ENCODE results near the gene NRXN3.

Gene NRXN3

GRCh38 chr14:79528828-79529416 is 1358.7 kb downstream of the NRXN3 start:
- no peaks in the 10 kb centered on the region for H3K36me3 ChIP-seq (ENCODE audit: control insufficient read depth, insufficient read depth, low read length)
- H3K27me3 ChIP-seq (ENCODE audit: control insufficient read depth, insufficient read depth, low read length, poor library complexity, severe bottlenecking) = no peaks in the 10 kb centered on the region
- H3K4me3 ChIP-seq (ENCODE audit: insufficient read depth, low read depth, low read length) = no peak overlapping the region
- no peaks in the 10 kb centered on the region for H3K9me3 ChIP-seq (ENCODE audit: control insufficient read depth, low read length)
- WGBS, 2 experiments = 83 to 88% methylated on average over 12 to 13 of the region's 16 CpGs
- H3K4me1 ChIP-seq (ENCODE audit: control insufficient read depth, insufficient read depth, low read length) = no peaks in the 10 kb centered on the region
- no peak overlapping the region for H3K27ac ChIP-seq (ENCODE audit: insufficient read depth, low read depth, low read length, poor library complexity, severe bottlenecking)

DNA sequence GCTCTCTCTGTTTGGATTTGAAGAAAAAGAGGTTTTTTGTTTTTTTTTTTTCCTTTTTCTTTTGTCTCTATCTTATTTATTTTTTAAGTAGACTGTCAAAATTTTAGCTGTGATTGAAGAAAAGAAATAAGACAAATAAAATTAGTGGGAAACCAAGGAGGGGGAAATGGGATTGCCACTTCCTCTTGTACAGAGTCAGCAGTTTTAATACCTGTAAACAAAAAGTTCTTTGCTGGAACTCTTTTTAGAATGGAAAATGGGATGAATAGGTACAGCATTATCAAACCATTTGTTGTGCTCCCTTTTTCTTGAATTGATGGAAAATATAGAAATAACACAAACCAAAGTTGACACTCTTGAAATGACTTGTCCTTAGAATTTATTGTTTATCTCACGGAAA is 1360.4 kb downstream of the NRXN3 start:
- Histone ChIP-seq H3K27ac (ENCODE audit: insufficient read depth, low read depth, low read length, poor library complexity, severe bottlenecking) (no peak overlapping the region), H3K9me3 (ENCODE audit: control insufficient read depth, low read length) (no peaks in the 10 kb centered on the region), H3K27me3 (ENCODE audit: control insufficient read depth, insufficient read depth, low read length, poor library complexity, severe bottlenecking) (no peaks in the 10 kb centered on the region), H3K4me3 (ENCODE audit: insufficient read depth, low read depth, low read length) (no peak overlapping the region), H3K4me1 (ENCODE audit: control insufficient read depth, insufficient read depth, low read length) (no peaks in the 10 kb centered on the region), H3K36me3 (ENCODE audit: control insufficient read depth, insufficient read depth, low read length) (no peaks in the 10 kb centered on the region)
- WGBS, 2 experiments = 94 to 100% methylated on average over 1 of the region's 1 CpG

- no peaks in the 10 kb centered on the region for H3K4me1 ChIP-seq (ENCODE audit: control insufficient read depth, insufficient read depth, low read length)
- no peak overlapping the region for H3K4me3 ChIP-seq (ENCODE audit: insufficient read depth, low read depth, low read length)
- no peaks in the 10 kb centered on the region for H3K9me3 ChIP-seq (ENCODE audit: control insufficient read depth, low read length)
- no peaks in the 10 kb centered on the region for H3K27me3 ChIP-seq (ENCODE audit: control insufficient read depth, insufficient read depth, low read length, poor library complexity, severe bottlenecking)
- 65 to 77% methylated on average over 7 to 8 of the region's 8 CpGs for WGBS, 2 experiments
- H3K36me3 ChIP-seq (ENCODE audit: control insufficient read depth, insufficient read depth, low read length) = no peaks in the 10 kb centered on the region
- no peak overlapping the region for H3K27ac ChIP-seq (ENCODE audit: insufficient read depth, low read depth, low read length, poor library complexity, severe bottlenecking)
These were observed 1364.7 kb downstream of the NRXN3 start for GRCh38 chr14:79534703-79535353.

- Histone ChIP-seq H3K27me3 (ENCODE audit: control insufficient read depth, insufficient read depth, low read length, poor library complexity, severe bottlenecking) (no peaks in the 10 kb centered on the region), H3K4me1 (ENCODE audit: control insufficient read depth, insufficient read depth, low read length) (peaks cover 3% of the 10 kb centered on the region), H3K9me3 (ENCODE audit: control insufficient read depth, low read length) (no peaks in the 10 kb centered on the region), H3K4me3 (ENCODE audit: insufficient read depth, low read depth, low read length) (no peak overlapping the region), H3K27ac (ENCODE audit: insufficient read depth, low read depth, low read length, poor library complexity, severe bottlenecking) (no peak overlapping the region), H3K36me3 (ENCODE audit: control insufficient read depth, insufficient read depth, low read length) (no peaks in the 10 kb centered on the region)
- 95 to 97% methylated on average over 1 of the region's 1 CpG for WGBS, 2 experiments
These were observed 1370.2 kb downstream of the NRXN3 start for GRCh38 chr14:79540394-79540793.

- H3K27me3 ChIP-seq (ENCODE audit: control insufficient read depth, insufficient read depth, low read length, poor library complexity, severe bottlenecking) = no peaks in the 10 kb centered on the region
- H3K4me3 ChIP-seq (ENCODE audit: insufficient read depth, low read depth, low read length) = no peak overlapping the region
- H3K36me3 ChIP-seq (ENCODE audit: control insufficient read depth, insufficient read depth, low read length) = no peaks in the 10 kb centered on the region
- 84 to 94% methylated on average over 3 of the region's 3 CpGs for WGBS, 2 experiments
- peaks cover 3% of the 10 kb centered on the region for H3K4me1 ChIP-seq (ENCODE audit: control insufficient read depth, insufficient read depth, low read length)
- H3K27ac ChIP-seq (ENCODE audit: insufficient read depth, low read depth, low read length, poor library complexity, severe bottlenecking) = no peak overlapping the region
- no peaks in the 10 kb centered on the region for H3K9me3 ChIP-seq (ENCODE audit: control insufficient read depth, low read length)
These were observed 1371.9 kb downstream of the NRXN3 start for GRCh38 chr14:79542121-79542520.

- Histone ChIP-seq H3K9me3 (ENCODE audit: control insufficient read depth, low read length) (no peaks in the 10 kb centered on the region), H3K27me3 (ENCODE audit: control insufficient read depth, insufficient read depth, low read length, poor library complexity, severe bottlenecking) (no peaks in the 10 kb centered on the region), H3K36me3 (ENCODE audit: control insufficient read depth, insufficient read depth, low read length) (no peaks in the 10 kb centered on the region), H3K4me3 (ENCODE audit: insufficient read depth, low read depth, low read length) (no peak overlapping the region), H3K4me1 (ENCODE audit: control insufficient read depth, insufficient read depth, low read length) (peaks cover 3% of the 10 kb centered on the region), H3K27ac (ENCODE audit: insufficient read depth, low read depth, low read length, poor library complexity, severe bottlenecking) (no peak overlapping the region)
- 92 to 100% methylated on average over 1 of the region's 1 CpG for WGBS, 2 experiments
These were observed 1373.2 kb downstream of the NRXN3 start for GRCh38 chr14:79543348-79543747.

GRCh38 chr14:79543967-79544697 is 1374.0 kb downstream of the NRXN3 start:
- no peak overlapping the region for H3K27ac ChIP-seq (ENCODE audit: insufficient read depth, low read depth, low read length, poor library complexity, severe bottlenecking)
- no peaks in the 10 kb centered on the region for H3K27me3 ChIP-seq (ENCODE audit: control insufficient read depth, insufficient read depth, low read length, poor library complexity, severe bottlenecking)
- H3K36me3 ChIP-seq (ENCODE audit: control insufficient read depth, insufficient read depth, low read length) = no peaks in the 10 kb centered on the region
- H3K4me1 ChIP-seq (ENCODE audit: control insufficient read depth, insufficient read depth, low read length) = peaks cover 10% of the 10 kb centered on the region
- no peak overlapping the region for H3K4me3 ChIP-seq (ENCODE audit: insufficient read depth, low read depth, low read length)
- 48 to 54% methylated on average over 7 of the region's 7 CpGs for WGBS, 2 experiments
- no peaks in the 10 kb centered on the region for H3K9me3 ChIP-seq (ENCODE audit: control insufficient read depth, low read length)

- no peak overlapping the region for H3K4me3 ChIP-seq (ENCODE audit: insufficient read depth, low read depth, low read length)
- no peaks in the 10 kb centered on the region for H3K27me3 ChIP-seq (ENCODE audit: control insufficient read depth, insufficient read depth, low read length, poor library complexity, severe bottlenecking)
- no peaks in the 10 kb centered on the region for H3K9me3 ChIP-seq (ENCODE audit: control insufficient read depth, low read length)
- H3K4me1 ChIP-seq (ENCODE audit: control insufficient read depth, insufficient read depth, low read length) = peaks cover 14% of the 10 kb centered on the region
- H3K36me3 ChIP-seq (ENCODE audit: control insufficient read depth, insufficient read depth, low read length) = no peaks in the 10 kb centered on the region
- WGBS, 2 experiments = 93 to 100% methylated on average over 1 of the region's 1 CpG
- no peak overlapping the region for H3K27ac ChIP-seq (ENCODE audit: insufficient read depth, low read depth, low read length, poor library complexity, severe bottlenecking)
These were observed 1374.5 kb downstream of the NRXN3 start for GRCh38 chr14:79544698-79545070.

DNA sequence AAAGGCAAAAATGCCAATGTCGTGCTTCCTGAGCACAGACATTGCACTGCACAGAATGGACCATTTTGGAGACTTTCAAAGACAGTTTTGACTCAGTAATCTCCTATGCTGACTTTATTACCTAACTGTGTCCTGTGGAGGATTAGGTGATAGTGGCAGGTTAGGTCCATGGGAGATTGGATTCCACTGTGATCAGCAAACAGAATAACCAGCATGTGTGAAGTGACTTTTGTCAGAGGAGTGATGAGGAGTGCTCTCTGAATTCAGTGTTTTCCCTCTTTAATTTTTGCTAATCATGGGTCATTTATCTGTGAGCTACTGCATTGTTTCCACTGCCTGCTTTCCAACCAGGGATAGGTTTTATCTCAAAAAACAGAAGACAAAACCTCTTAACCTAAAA is 1378.7 kb downstream of the NRXN3 start:
- Histone ChIP-seq H3K9me3 (ENCODE audit: control insufficient read depth, low read length) (no peaks in the 10 kb centered on the region), H3K4me3 (ENCODE audit: insufficient read depth, low read depth, low read length) (no peak overlapping the region), H3K27me3 (ENCODE audit: control insufficient read depth, insufficient read depth, low read length, poor library complexity, severe bottlenecking) (no peaks in the 10 kb centered on the region), H3K27ac (ENCODE audit: insufficient read depth, low read depth, low read length, poor library complexity, severe bottlenecking) (peak overlapping the region; percentile 13), H3K4me1 (ENCODE audit: control insufficient read depth, insufficient read depth, low read length) (peaks cover 28% of the 10 kb centered on the region), H3K36me3 (ENCODE audit: control insufficient read depth, insufficient read depth, low read length) (no peaks in the 10 kb centered on the region)
- 87 to 93% methylated on average over 1 of the region's 1 CpG for WGBS, 2 experiments

DNA sequence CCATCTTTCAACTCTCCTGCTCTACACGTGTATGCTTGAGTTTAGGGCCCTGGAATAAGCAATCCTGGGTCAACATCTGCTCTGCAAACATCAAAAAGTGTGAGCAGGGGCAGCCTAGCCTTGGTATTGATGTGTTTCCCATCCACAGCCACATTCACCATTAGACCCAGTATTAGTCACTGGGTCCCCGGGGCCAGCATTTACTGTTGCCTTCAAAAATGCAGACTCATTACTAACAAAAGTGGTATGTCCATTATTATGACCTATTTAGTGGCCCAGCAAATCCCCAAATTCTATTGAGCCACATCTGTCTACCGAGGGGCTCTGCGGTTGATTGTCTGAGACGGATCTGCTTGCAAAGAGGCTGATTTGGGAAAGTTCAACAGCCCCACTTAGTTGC is 1379.3 kb downstream of the NRXN3 start:
- H3K36me3 ChIP-seq (ENCODE audit: control insufficient read depth, insufficient read depth, low read length) = no peaks in the 10 kb centered on the region
- H3K27ac ChIP-seq (ENCODE audit: insufficient read depth, low read depth, low read length, poor library complexity, severe bottlenecking) = no peak overlapping the region
- 88 to 91% methylated on average over 5 of the region's 5 CpGs for WGBS, 2 experiments
- H3K9me3 ChIP-seq (ENCODE audit: control insufficient read depth, low read length) = no peaks in the 10 kb centered on the region
- H3K4me1 ChIP-seq (ENCODE audit: control insufficient read depth, insufficient read depth, low read length) = peaks cover 28% of the 10 kb centered on the region
- H3K27me3 ChIP-seq (ENCODE audit: control insufficient read depth, insufficient read depth, low read length, poor library complexity, severe bottlenecking) = no peaks in the 10 kb centered on the region
- no peak overlapping the region for H3K4me3 ChIP-seq (ENCODE audit: insufficient read depth, low read depth, low read length)
